ENCODE data around the gene ALOX5AP. TPM values are rescaled to one million over a fixed set of nuclear protein-coding genes. Genes with fewer than 3 reads are reported as not detected.
A peak's percentile ranks its signal among the peaks of the same experiment; 100 is the strongest.

Gene ALOX5AP
- polyA plus RNA-seq, 3 donors, result 84.4 to 269 (median 220) TPM

DNA sequence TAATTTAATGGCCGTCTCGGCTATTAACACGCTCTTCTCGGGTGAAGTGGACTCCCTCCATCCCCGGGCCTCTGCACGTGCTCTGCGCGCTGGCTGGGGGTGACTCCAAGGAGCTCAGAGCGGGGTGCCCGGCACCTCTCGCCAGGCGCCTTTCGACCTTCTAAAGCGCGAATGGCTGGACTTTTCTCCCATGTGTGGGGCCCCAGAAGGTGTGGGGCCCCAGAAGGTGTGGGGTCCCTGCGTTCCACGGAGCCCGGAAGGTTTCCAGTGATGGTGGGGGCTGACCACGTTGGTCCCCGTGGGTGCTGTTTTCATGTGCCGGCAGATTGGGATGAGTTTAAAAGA lies 3.3 kb upstream of the ALOX5AP start:
- intact Hi-C loops (cut with micrococcal nuclease), result loop anchor here in 1 of 2 donors (10.0 kb wide), 2 partner anchors 53 to 57 kb away; no protein-coding TSS in a partner anchor
- Mint-ChIP-seq H3K27me3 (ENCODE audit: low read depth in 3 of 3) (peaks cover 24 to 42% (median 37%) of the 10 kb centered on the region in 3 donors), H3K36me3 (peaks cover 0 to 26% of the 10 kb centered on the region in 2 donors), H3K4me3 (peak overlapping the region in 1 of 2 donors; percentile 28), H3K27ac (peak overlapping the region in 1 of 7 donors; percentile 61), H3K4me1 (peaks cover 41% of the 10 kb centered on the region), H3K9me3 (peaks cover 0 to 3% (median 2%) of the 10 kb centered on the region in 7 donors)
- Histone ChIP-seq H3K27me3 (ENCODE audit: control insufficient read depth in 2 of 2, insufficient read depth in 2 of 2, low read length in 2 of 2) (peaks cover 16 to 20% of the 10 kb centered on the region in 2 donors), H3K27ac (ENCODE audit: low read depth in 1 of 2, low read length in 2 of 2) (no peak overlapping the region), H2AFZ (ENCODE audit: insufficient read depth, low read depth, low read length, poor library complexity, severe bottlenecking) (no peak overlapping the region), H3K4me3 (replicated peaks in 1 of 3; ENCODE audit: low read depth in 2 of 3, low read length in 3 of 3) (no peak overlapping the region), H3K79me2 (ENCODE audit: insufficient read depth, low read length) (peaks cover 18% of the 10 kb centered on the region), H3K9ac (ENCODE audit: insufficient read depth, low read length, poor library complexity, severe bottlenecking) (no peak overlapping the region), H3K36me3 (replicated peaks in 1 of 2; ENCODE audit: control insufficient read depth in 1 of 2, insufficient read depth in 2 of 2, low read length in 2 of 2) (no peaks in the 10 kb centered on the region), H3K4me1 (ENCODE audit: control insufficient read depth in 1 of 2, insufficient read depth in 2 of 2, low read length in 2 of 2) (peaks cover 35 to 46% of the 10 kb centered on the region in 2 donors), H3K9me3 (replicated peaks in 1 of 2; ENCODE audit: control insufficient read depth in 1 of 2, insufficient read depth in 1 of 2, low read length in 2 of 2) (no peaks in the 10 kb centered on the region), H4K20me1 (ENCODE audit: insufficient read depth, low read length) (no peaks in the 10 kb centered on the region), H3K4me2 (replicated peaks; ENCODE audit: extremely low read depth, low read length, poor library complexity, severe bottlenecking) (no peak overlapping the region)
- DNase-seq, result no peak
- 93% methylated on average over 15 of the region's 21 CpGs for WGBS (ENCODE audit: insufficient coverage)
- TF ChIP-seq, protein P1, sequence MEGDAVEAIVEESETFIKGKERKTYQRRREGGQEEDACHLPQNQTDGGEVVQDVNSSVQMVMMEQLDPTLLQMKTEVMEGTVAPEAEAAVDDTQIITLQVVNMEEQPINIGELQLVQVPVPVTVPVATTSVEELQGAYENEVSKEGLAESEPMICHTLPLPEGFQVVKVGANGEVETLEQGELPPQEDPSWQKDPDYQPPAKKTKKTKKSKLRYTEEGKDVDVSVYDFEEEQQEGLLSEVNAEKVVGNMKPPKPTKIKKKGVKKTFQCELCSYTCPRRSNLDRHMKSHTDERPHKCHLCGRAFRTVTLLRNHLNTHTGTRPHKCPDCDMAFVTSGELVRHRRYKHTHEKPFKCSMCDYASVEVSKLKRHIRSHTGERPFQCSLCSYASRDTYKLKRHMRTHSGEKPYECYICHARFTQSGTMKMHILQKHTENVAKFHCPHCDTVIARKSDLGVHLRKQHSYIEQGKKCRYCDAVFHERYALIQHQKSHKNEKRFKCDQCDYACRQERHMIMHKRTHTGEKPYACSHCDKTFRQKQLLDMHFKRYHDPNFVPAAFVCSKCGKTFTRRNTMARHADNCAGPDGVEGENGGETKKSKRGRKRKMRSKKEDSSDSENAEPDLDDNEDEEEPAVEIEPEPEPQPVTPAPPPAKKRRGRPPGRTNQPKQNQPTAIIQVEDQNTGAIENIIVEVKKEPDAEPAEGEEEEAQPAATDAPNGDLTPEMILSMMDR (IDR thresholded peaks at IDR 0.05), result no peak

DNA sequence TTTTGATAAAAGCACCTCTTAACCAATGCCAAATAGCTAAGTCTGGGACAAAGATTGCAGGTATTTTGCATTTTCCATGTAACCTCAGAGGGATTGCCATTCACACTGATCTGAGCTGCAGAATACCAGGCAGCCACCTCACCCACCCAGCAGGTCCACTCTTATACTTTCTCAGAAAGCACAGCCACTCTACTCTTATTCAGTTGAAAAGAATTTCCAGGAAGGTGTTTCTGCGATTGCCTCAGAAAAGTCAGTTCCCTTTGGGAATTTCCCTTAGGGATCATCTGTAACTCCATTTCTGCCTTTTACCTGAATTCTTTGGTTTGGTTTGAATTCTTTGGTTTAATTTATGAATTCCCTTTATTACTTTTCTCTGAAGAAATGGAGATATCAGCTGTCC lies 904 bp upstream of the ALOX5AP start:
- H3K4me3 Mint-ChIP-seq, result peak overlapping the region; percentile 85 to 92
- H3K27ac Mint-ChIP-seq, result peak overlapping the region; percentile 91 to 99 (median 98)
- H3K9me3 Mint-ChIP-seq, result peaks cover 0 to 3% (median 0%) of the 10 kb centered on the region in 7 donors
- no peak overlapping the region for H3K9ac ChIP-seq (ENCODE audit: insufficient read depth, low read length, poor library complexity, severe bottlenecking)
- H3K4me2 ChIP-seq (replicated peaks; ENCODE audit: extremely low read depth, low read length, poor library complexity, severe bottlenecking), result peak overlapping the region; percentile 74
- no peak overlapping the region for H2AFZ ChIP-seq (ENCODE audit: insufficient read depth, low read depth, low read length, poor library complexity, severe bottlenecking)
- H3K27me3 ChIP-seq (ENCODE audit: control insufficient read depth in 2 of 2, insufficient read depth in 2 of 2, low read length in 2 of 2), result peaks cover 7 to 13% of the 10 kb centered on the region in 2 donors
- DNase-seq, result peak in 2 of 3 donors; percentile 58 to 68
- peak overlapping the region in 1 of 3 experiments; percentile 73 for H3K4me3 ChIP-seq (replicated peaks in 1 of 3; ENCODE audit: low read depth in 2 of 3, low read length in 3 of 3)
- peaks cover 38% of the 10 kb centered on the region for H3K79me2 ChIP-seq (ENCODE audit: insufficient read depth, low read length)
- intact Hi-C loops (cut with micrococcal nuclease), result loop anchor here (2.0 to 10.0 kb wide), 3 partner anchors 14 to 60 kb away; no protein-coding TSS in a partner anchor
- H3K4me1 ChIP-seq (ENCODE audit: control insufficient read depth in 1 of 2, insufficient read depth in 2 of 2, low read length in 2 of 2), result peaks cover 59 to 70% of the 10 kb centered on the region in 2 donors
- H3K27me3 Mint-ChIP-seq (ENCODE audit: low read depth in 3 of 3), result peaks cover 24 to 31% (median 26%) of the 10 kb centered on the region in 3 donors
- H3K27ac ChIP-seq (ENCODE audit: low read depth in 1 of 2, low read length in 2 of 2), result peak overlapping the region in 1 of 2 donors; percentile 85
- no peaks in the 10 kb centered on the region for H3K36me3 ChIP-seq (replicated peaks in 1 of 2; ENCODE audit: control insufficient read depth in 1 of 2, insufficient read depth in 2 of 2, low read length in 2 of 2)
- no peaks in the 10 kb centered on the region for H4K20me1 ChIP-seq (ENCODE audit: insufficient read depth, low read length)
- WGBS (ENCODE audit: insufficient coverage), result no CpG with 5 or more reads among the region's 1 CpG
- H3K36me3 Mint-ChIP-seq, result peaks cover 7 to 36% of the 10 kb centered on the region in 2 donors
- peaks cover 65% of the 10 kb centered on the region for H3K4me1 Mint-ChIP-seq
- TF ChIP-seq, protein P1 (IDR thresholded peaks at IDR 0.05), result no peak
- no peaks in the 10 kb centered on the region for H3K9me3 ChIP-seq (replicated peaks in 1 of 2; ENCODE audit: control insufficient read depth in 1 of 2, insufficient read depth in 1 of 2, low read length in 2 of 2)
